Memory B cell (primary cell): ENCODE results near the gene CEP70.
"Not testable (repeated sequence)": the region's sequence is repeated elsewhere in the genome, so short reads cannot be mapped to it uniquely, and the experiment has no call there.

Experiments used
- ATAC-seq: fragments of 150-1000 bp; cut with Tn5 transposase; 2 replicates; pipeline ENCODE4 v1.10.0; 2021; ENCODE audit warnings: low read depth, mild to moderate bottlenecking, moderate library complexity
- DNase-seq, 2 donors: peaks; one replicate each; pipeline ENCODE4 v3.0.0; 2022; ENCODE audit warnings: low spot score in 2 of 2
- H3K27ac Mint-ChIP-seq: one replicate; pipeline ENCODE4 v1.8.0; 2022; ENCODE audit warnings: mild to moderate bottlenecking, moderate library complexity, mixed read lengths
- H3K27me3 Mint-ChIP-seq: one replicate; pipeline ENCODE4 v1.8.0; 2022; ENCODE audit warnings: mixed read lengths
- H3K36me3 Mint-ChIP-seq: one replicate; pipeline ENCODE4 v1.8.0; 2022; ENCODE audit warnings: mild to moderate bottlenecking, mixed read lengths
- H3K4me1 Mint-ChIP-seq: one replicate; pipeline ENCODE4 v1.8.0; 2022; ENCODE audit warnings: mixed read lengths
- H3K4me3 Mint-ChIP-seq: one replicate; pipeline ENCODE4 v1.8.0; 2022; ENCODE audit warnings: mild to moderate bottlenecking, moderate library complexity, mixed read lengths
- H3K9me3 Mint-ChIP-seq: one replicate; pipeline ENCODE4 v1.8.0; 2022; ENCODE audit warnings: mixed read lengths

CEP70 gene

DNA sequence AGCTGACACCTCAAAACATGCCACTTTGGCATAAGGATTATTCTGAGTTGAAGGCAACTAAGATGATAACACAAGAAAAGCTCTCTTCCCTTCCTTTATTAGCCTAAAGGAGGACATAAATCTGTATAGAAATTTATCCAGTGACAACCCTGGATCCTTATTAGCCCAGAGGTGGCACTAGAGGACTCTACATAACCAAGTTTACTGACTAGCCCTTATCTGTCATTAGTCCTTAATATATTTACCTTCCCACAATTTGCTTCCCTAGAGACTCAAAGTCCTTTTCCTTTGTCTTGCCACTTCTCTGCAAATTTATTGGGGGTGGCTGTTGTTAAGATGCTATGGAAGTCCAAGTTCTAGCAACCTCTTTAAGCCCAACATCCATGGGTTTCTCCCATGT, 26.7 kb downstream of the CEP70 start:
- Mint-ChIP-seq H3K27ac (no peak overlapping the region), H3K36me3 (peaks cover 27% of the 10 kb centered on the region), H3K9me3 (no peaks in the 10 kb centered on the region), H3K27me3 (no peaks in the 10 kb centered on the region), H3K4me1 (peaks cover 8% of the 10 kb centered on the region), H3K4me3 (no peak overlapping the region)
- no peak for ATAC-seq
- DNase-seq = no peak

DNA sequence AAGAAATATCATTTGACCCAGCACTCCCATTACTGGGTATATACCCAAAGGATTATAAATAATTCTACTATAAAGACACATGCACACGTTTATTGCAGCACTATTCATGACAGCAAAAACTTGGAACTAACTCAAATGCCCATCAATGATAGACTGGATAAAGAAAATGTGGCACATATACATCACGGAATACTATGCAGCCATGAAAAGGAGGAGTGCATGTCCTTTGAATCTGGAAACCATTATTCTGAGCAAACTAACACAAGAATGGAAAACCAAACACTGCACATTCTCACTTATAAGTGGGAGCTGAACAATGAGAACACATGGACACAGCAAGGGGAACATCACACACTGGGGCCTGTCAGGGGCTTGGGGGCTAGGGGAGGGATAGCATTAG, 27.8 kb downstream of the CEP70 start:
- ATAC-seq, DNase-seq, H3K27me3 Mint-ChIP-seq, H3K27ac Mint-ChIP-seq, H3K9me3 Mint-ChIP-seq, H3K4me1 Mint-ChIP-seq, H3K4me3 Mint-ChIP-seq: not testable (repeated sequence)
- peaks cover 30% of the 10 kb centered on the region for H3K36me3 Mint-ChIP-seq

DNA sequence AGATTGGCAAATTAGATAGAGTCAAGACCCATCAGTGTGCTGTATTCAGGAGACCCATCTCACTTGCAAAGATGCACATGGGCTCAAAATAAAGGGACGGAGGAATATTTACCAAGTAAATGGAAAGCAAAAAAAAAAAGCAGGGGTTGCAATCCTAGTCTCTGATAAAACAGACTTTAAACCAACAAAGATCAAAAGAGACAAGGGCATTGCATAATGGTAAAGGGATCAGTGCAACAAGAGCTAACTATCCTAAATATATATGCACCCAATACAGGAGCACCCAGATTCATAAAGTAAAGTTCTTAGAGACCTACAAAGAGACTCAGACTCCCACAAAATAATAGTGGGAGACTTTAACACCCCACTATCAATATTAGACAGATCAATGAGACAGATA, 31.2 kb downstream of the CEP70 start:
- not testable (repeated sequence) for H3K4me3 Mint-ChIP-seq, DNase-seq, ATAC-seq, H3K27me3 Mint-ChIP-seq, H3K4me1 Mint-ChIP-seq, H3K27ac Mint-ChIP-seq, H3K9me3 Mint-ChIP-seq
- H3K36me3 Mint-ChIP-seq = peaks cover 37% of the 10 kb centered on the region

DNA sequence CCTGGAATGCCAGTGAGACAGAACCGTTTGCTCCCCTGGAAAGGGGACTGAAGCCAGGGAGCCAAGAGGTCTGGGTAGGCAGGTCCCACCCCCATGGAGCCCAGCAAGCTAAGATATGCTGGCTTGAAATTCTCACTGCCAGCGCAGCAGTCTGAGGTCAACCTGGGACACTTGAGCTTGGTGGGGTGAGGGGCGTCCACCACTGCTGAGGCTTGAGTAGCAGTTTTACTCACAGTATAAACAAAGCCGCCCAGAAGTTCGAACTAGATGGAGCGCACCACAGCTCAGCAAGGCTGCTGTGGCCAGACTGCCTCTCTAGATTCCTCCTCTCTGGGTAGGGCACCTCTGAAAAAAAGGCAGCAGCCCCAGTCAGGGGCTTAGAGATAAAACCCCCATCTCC, 33.6 kb downstream of the CEP70 start:
- peaks cover 8% of the 10 kb centered on the region for H3K9me3 Mint-ChIP-seq
- H3K27me3 Mint-ChIP-seq = no peaks in the 10 kb centered on the region
- H3K27ac Mint-ChIP-seq = no peak overlapping the region
- no peak overlapping the region for H3K4me3 Mint-ChIP-seq
- peaks cover 8% of the 10 kb centered on the region for H3K4me1 Mint-ChIP-seq
- peaks cover 40% of the 10 kb centered on the region for H3K36me3 Mint-ChIP-seq
- DNase-seq (no peak), ATAC-seq (no peak)

DNA sequence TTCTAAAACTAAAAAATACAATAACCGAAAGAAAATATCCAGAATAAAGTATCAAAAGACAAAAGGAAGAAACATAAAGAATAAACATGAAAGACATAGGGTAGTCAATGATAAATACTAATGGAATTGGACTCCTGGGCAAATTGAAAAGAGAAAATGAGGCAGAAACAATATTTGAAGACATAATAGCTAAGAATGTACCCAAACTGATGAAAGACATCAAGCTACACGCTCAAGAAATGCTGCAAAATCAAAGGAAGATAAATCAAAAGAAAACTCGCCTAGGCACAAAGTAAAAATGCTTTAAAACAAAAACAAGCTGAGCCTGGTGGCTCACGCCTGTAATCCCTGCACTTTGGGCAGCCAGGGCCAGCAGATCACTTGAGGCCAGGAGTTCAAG, 34.9 kb downstream of the CEP70 start:
- Mint-ChIP-seq H3K27me3 (no peaks in the 10 kb centered on the region), H3K4me1 (peaks cover 5% of the 10 kb centered on the region), H3K4me3 (no peak overlapping the region), H3K36me3 (peaks cover 50% of the 10 kb centered on the region), H3K27ac (no peak overlapping the region), H3K9me3 (peaks cover 12% of the 10 kb centered on the region)
- DNase-seq (no peak), ATAC-seq (no peak)

DNA sequence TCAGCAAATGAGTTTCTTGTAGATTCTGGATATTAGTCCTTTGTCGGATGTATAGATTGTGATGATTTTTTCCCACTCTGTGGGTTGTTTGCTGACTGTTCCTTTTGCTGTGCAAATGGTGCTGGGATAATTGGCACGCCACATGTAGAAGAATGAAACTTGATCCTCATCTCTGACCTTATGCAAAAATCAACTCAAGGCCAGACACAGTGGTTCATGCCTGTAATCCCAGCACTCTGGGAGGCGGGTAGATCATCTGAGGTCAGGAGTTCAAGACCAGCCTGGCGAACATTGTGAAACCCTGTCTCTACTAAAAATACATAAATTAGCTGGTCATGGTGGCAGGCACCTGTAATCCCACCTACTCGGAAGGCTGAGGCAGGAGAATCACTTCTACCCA, 39.3 kb downstream of the CEP70 start:
- not testable (repeated sequence) for ATAC-seq, H3K4me1 Mint-ChIP-seq, H3K27ac Mint-ChIP-seq, H3K4me3 Mint-ChIP-seq, H3K27me3 Mint-ChIP-seq, DNase-seq
- Mint-ChIP-seq H3K36me3 (peaks cover 61% of the 10 kb centered on the region), H3K9me3 (peaks cover 21% of the 10 kb centered on the region)

DNA sequence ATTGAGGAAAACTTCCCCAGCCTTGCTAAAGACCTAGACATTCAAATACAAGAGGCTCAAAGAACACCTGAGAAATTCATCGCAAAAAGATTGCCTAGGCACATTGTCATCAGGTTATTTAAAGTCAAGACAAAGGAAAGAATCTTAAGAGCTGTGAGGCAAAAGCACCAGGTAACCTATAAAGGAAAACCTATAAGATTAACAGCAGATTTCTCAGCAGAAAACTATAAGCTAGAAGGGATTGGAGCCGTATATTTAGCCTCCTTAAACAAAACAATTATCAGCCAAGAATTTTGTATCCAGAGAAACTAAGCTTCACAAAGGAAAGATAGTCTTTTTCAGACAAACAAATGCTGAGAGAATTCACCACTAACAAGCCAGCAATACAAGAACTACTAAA, 43.1 kb downstream of the CEP70 start:
- Mint-ChIP-seq H3K36me3 (peaks cover 72% of the 10 kb centered on the region), H3K9me3 (peaks cover 26% of the 10 kb centered on the region)
- not testable (repeated sequence) for ATAC-seq, H3K27ac Mint-ChIP-seq, H3K4me3 Mint-ChIP-seq, DNase-seq, H3K27me3 Mint-ChIP-seq, H3K4me1 Mint-ChIP-seq

DNA sequence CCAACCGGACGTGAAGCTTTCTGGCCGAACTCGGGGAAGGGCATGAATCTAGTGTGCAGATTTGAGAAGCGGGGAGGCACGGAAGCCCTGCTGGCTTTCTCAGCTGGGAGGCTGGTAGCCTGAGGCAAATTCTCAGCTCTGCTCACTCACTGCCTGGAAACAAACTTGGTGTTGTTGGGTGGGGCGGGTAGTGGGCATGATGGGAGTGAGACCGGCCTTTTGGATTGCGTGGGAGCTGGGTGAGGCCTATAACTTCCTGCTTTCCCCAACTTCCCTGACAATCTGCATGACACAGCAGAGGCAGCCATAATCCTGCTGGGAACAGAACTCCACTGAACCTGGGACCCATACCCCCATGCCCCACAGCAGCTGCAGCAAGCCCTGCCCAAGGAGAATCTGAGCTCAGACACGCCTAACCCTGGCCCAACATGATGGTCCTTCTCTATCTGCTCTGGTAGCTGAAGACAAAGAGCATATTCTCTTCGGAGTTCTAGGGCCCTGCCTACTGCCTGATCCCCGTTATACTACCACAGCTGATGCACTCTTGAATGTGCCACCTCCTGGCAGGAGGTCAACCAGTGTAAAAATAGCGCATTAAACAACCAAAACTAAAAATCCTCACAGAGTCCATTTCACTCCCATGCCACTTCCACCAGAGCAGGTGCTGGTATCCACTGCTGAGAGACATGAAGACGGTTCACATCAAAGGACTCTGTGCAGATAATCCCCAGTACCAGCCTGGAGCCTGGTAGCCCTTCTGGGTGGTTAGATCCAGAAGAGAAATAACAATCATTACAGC, 44.7 kb downstream of the CEP70 start:
- H3K27ac Mint-ChIP-seq = no peak overlapping the region
- H3K4me1 Mint-ChIP-seq = peaks cover 4% of the 10 kb centered on the region
- H3K4me3 Mint-ChIP-seq = no peak overlapping the region
- ATAC-seq (no peak), DNase-seq (no peak)
- H3K36me3 Mint-ChIP-seq = peaks cover 68% of the 10 kb centered on the region
- H3K9me3 Mint-ChIP-seq = peaks cover 25% of the 10 kb centered on the region
- H3K27me3 Mint-ChIP-seq = no peaks in the 10 kb centered on the region

DNA sequence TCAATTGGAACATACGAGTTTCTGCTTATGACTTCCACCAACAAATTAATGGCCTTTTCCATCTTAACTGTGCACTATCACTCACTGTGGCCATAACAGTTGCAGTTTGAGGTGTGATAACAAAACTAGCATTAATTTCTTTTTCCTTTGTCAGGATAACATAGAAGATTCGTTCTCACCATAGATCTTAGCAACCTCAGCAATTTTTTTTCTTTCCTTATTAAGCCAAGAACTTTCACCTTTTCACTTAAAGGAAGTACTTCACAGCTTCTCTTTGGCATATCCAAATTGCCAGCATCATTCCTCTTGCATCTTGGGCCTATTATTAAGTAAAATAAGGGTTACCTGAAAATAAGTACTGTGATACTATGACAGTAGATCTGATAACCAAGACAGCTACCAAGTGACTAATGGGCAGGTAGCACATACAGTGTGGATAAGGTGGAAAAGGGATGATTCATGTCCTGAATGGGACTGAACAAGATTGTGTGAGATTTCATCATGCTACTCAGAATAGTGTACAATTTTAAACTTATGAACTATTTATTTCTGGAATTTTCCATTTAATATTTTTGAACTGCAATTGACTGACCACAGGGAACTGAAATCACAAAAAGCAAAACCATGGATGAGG, 46.6 kb downstream of the CEP70 start:
- ATAC-seq (no peak), DNase-seq (no peak)
- Mint-ChIP-seq H3K4me1 (peaks cover 4% of the 10 kb centered on the region), H3K27ac (no peak overlapping the region), H3K36me3 (peaks cover 65% of the 10 kb centered on the region), H3K27me3 (no peaks in the 10 kb centered on the region), H3K9me3 (peaks cover 25% of the 10 kb centered on the region), H3K4me3 (no peak overlapping the region)

DNA sequence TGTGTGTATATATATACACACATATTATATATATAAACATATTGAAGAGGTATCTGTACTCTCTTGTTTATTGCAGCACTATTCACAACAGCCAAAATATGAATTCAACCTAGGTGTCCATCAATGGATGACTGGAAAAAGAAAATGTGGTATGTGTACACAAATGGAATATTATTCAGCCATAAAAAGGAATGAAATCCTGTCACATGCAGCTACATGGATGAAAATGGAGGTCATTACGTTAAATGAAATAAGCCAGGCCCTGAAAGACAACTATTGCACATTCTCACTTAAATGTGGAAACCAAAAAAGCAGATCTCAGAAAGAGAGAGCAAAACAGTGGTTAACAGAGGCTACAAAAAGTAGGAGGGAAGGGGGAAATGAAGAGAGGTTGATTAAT, 49.5 kb downstream of the CEP70 start:
- Mint-ChIP-seq H3K9me3 (peaks cover 28% of the 10 kb centered on the region), H3K27ac (no peak overlapping the region), H3K36me3 (peaks cover 67% of the 10 kb centered on the region), H3K27me3 (no peaks in the 10 kb centered on the region), H3K4me1 (no peaks in the 10 kb centered on the region), H3K4me3 (no peak overlapping the region)
- ATAC-seq = no peak
- DNase-seq = no peak

DNA sequence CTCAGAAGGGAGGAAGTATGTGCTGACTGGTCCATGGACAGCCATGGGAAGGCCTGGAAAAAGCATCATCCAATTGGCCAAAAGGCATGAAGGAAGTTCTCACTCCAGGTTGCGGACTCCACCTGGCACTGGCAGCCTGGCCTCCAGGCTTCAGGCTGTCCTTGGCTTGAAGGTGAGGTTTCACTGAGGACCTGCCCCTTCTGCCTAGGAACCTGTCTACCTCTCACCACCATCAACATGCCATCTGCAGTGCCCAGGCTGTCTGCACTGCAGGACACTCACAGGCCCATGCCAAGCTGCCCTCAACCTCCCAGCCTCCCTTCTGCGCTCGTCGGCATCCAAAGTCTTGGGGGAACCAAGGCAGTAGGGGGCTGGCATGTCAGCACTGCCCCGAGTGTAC, 51.1 kb downstream of the CEP70 start:
- no peaks in the 10 kb centered on the region for H3K27me3 Mint-ChIP-seq
- DNase-seq (no peak), ATAC-seq (no peak)
- H3K4me3 Mint-ChIP-seq = no peak overlapping the region
- no peak overlapping the region for H3K27ac Mint-ChIP-seq
- H3K9me3 Mint-ChIP-seq = peaks cover 26% of the 10 kb centered on the region
- peaks cover 64% of the 10 kb centered on the region for H3K36me3 Mint-ChIP-seq
- no peaks in the 10 kb centered on the region for H3K4me1 Mint-ChIP-seq

DNA sequence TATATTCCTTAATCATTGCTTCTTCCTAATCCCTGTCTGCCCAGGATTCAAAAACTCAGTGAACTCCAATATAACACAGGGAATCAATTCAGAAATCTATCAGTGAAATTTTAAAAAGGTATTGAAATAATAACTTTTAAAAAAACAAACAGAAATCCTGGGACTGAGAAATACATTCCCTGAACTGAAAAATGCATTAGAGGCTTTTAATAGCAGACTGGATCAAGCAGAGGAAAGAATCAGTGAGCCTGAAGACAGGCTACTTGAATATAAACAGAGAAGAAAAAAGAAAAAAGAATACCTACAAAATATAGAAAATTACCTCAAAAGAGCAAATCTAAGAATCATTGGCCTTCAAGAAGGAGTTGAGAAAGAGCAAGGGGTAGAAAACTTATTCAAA, 54.7 kb downstream of the CEP70 start:
- Mint-ChIP-seq H3K4me3 (no peak overlapping the region), H3K9me3 (peaks cover 19% of the 10 kb centered on the region), H3K4me1 (no peaks in the 10 kb centered on the region), H3K27ac (no peak overlapping the region), H3K36me3 (peaks cover 57% of the 10 kb centered on the region), H3K27me3 (no peaks in the 10 kb centered on the region)
- no peak for ATAC-seq
- no peak for DNase-seq

DNA sequence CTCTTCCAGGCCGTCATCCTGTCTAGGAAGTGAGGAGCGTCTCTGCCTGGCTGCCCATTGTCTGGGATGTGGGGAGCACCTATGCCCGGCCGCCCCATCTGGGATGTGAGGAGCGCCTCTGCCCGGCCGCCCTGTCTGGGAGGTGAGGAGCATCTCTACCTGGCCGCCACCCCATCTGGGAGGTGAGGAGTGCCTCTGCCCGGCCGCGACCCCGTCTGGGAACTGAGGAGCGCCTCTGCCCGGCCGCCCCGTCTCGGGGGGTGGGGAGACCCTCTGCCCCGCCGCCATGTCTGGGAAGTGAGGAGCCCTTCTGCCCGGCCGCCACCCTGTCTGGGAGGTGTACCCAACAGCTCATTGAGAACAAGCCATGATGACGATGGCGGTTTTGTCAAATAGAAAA, 72.6 kb downstream of the CEP70 start:
- not testable (repeated sequence) for H3K9me3 Mint-ChIP-seq, H3K4me3 Mint-ChIP-seq, H3K4me1 Mint-ChIP-seq, ATAC-seq, DNase-seq, H3K27ac Mint-ChIP-seq, H3K27me3 Mint-ChIP-seq
- peaks cover 46% of the 10 kb centered on the region for H3K36me3 Mint-ChIP-seq

DNA sequence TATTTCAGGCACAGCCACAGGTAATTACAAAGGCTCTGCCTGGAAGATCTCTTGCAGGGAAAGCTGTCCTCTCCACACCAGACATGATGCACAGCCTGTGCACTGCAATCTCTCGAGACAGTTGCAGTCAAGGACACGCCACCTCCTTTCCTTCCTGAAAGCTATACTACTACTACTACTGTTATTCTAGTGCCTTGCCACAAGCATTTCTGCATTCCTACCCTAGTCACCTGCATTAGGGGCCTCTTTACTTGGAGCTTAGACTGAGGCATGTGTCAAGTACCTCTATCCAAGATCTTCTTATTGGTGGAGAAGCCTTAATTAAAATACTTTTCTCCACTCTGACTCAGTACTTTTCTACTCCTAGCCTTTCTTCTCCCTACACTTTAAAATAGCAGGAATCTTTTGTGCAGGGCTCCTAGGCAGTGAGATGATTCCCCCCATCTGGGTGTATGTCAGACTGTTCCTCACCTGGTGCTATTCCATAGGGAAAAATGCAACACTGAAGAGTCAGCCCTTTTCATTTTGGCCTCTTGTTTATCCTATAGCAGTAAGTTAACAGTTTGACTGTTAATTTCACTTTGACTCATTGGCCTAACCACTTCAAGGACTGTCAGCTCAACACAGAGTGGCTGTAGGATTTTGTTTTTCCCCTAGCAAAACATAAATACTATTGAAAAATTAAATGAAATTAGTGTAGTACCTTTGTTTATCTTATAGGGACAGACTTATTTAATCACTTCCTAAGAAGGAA, 80.8 kb downstream of the CEP70 start:
- H3K4me1 Mint-ChIP-seq = no peaks in the 10 kb centered on the region
- no peak for DNase-seq
- no peaks in the 10 kb centered on the region for H3K27me3 Mint-ChIP-seq
- H3K27ac Mint-ChIP-seq = no peak overlapping the region
- no peak overlapping the region for H3K4me3 Mint-ChIP-seq
- H3K9me3 Mint-ChIP-seq = no peaks in the 10 kb centered on the region
- no peak for ATAC-seq
- peaks cover 24% of the 10 kb centered on the region for H3K36me3 Mint-ChIP-seq
